HCT116 (cell line): Measurements from ENCODE around the gene PDE6H. TPM values are rescaled to one million over a fixed set of nuclear protein-coding genes. Genes with fewer than 3 reads are reported as not detected.

ENCODE experiments used
- ATAC-seq: fragments of 200-7000 bp; cut with Tn5 transposase; 2 replicates; pipeline ENCODE4 v1.9.1; 2020; ENCODE audit warnings: mild to moderate bottlenecking, moderate library complexity
- BruUV-seq: library from RNA; stranded (reverse); fragments of 400-500 nt; replicated peaks from 2 replicates; lab custom pipeline; 2021; lab: Mats Ljungman, UMichigan
- CTCF ChIA-PET: fragments of 300-600 bp; sonication (Branson Sonifier 250); formaldehyde crosslinking; loops from one replicate; lab custom pipeline; 2021; ENCODE audit warnings: antibody characterized with exemption; lab: Charles Lee
- POLR2A ChIA-PET: fragments of 300-600, 350-600 bp; sonication (Branson Sonifier 250); formaldehyde crosslinking; loops from one replicate; lab custom pipeline; 2021; ENCODE audit warnings: antibody characterized with exemption; lab: Charles Lee
- RAD21 ChIA-PET, 2 experiments: fragments of 300-600 bp; sonication (Branson Sonifier 250); formaldehyde crosslinking; loops; one replicate each; lab custom pipeline; 2023; ENCODE audit warnings: low total read pairs in 2 of 2; ENCODE audit not compliant: uncharacterized antibody in 2 of 2, unreplicated experiment in 2 of 2, low non-redundant PET in 1 of 2; lab: Charles Lee
- DNase-seq: peaks from one replicate; pipeline ENCODE4 v3.0.0-alpha.2; 2010; ENCODE audit warnings: low read depth, low spot score
- H2AFZ ChIP-seq: fragments of 200-600 bp; shearing (Covaris generic), sonication (generic); 2 replicates; pipeline ENCODE4 v1.6.1; 2017; ENCODE audit warnings: low read depth, mixed run types, mixed read lengths, antibody characterized with exemption, low read length; ENCODE audit not compliant: poor library complexity, severe bottlenecking
- H3K27ac ChIP-seq: 2 replicates; pipeline ENCODE4 v1.5.1; 2012; ENCODE audit warnings: low read depth, low read length
- H3K27me3 ChIP-seq: fragments of 200-600 bp; sonication (generic); 2 replicates; pipeline ENCODE4 v1.6.1; 2016; ENCODE audit warnings: mixed run types, low read length, mixed read lengths; ENCODE audit not compliant: insufficient read depth
- H3K36me3 ChIP-seq, 2 experiments: fragments of 200-500 bp in 1 of 2; fragments of 200-600 bp in 1 of 2; sonication (Bioruptor generic) in 1 of 2; sonication (generic) in 1 of 2; 2 replicates each; pipeline versions ENCODE4 v1.5.1 to v1.6.1; 2014 to 2016; ENCODE audit warnings: low read length in 2 of 2, inconsistent platforms in 1 of 2, mixed read lengths in 1 of 2, mixed run types in 1 of 2; ENCODE audit not compliant: insufficient read depth in 2 of 2, control insufficient read depth in 1 of 2
- H3K4me1 ChIP-seq, 2 experiments: fragments of 200-600 bp in 1 of 2; sonication (generic) in 1 of 2; 2 replicates each; pipeline versions ENCODE4 v1.5.1 to v1.6.1; 2012 to 2017; ENCODE audit warnings: low read length in 2 of 2, inconsistent platforms in 1 of 2, mild to moderate bottlenecking in 1 of 2, mixed read lengths in 1 of 2, mixed run types in 1 of 2, moderate library complexity in 1 of 2; ENCODE audit not compliant: insufficient read depth in 2 of 2, control insufficient read depth in 1 of 2
- H3K4me2 ChIP-seq: fragments of 200-600 bp; sonication (generic); 2 replicates; pipeline ENCODE4 v1.6.1; 2017; ENCODE audit warnings: mixed run types, low read length, mixed read lengths
- H3K4me3 ChIP-seq, 2 experiments: fragments of 200-600 bp in 1 of 2; sonication (generic) in 1 of 2; replicated peaks in 1 of 2; 2 replicates each; pipeline ENCODE4 v1.5.1; 2011 to 2016; ENCODE audit warnings: low read length in 2 of 2, control low read depth in 1 of 2, low read depth in 1 of 2, mild to moderate bottlenecking in 1 of 2, mixed read lengths in 1 of 2, mixed run types in 1 of 2
- H3K79me2 ChIP-seq: fragments of 200-600 bp; sonication (generic); 2 replicates; pipeline ENCODE4 v1.6.1; 2017; ENCODE audit warnings: mild to moderate bottlenecking, mixed run types, low read length, moderate library complexity, mixed read lengths; ENCODE audit not compliant: insufficient read depth
- H3K9ac ChIP-seq: fragments of 200-600 bp; sonication (generic); 2 replicates; pipeline ENCODE4 v1.6.1; 2016; ENCODE audit warnings: low read length, mixed read lengths
- H3K9me2 ChIP-seq: fragments of 200-600 bp; sonication (generic), shearing (Covaris generic); 2 replicates; pipeline ENCODE4 v1.6.1; 2017; ENCODE audit warnings: mixed run types, mild to moderate bottlenecking, moderate library complexity; ENCODE audit not compliant: insufficient read depth
- H3K9me3 ChIP-seq, 2 experiments: fragments of 200-500 bp in 1 of 2; fragments of 200-600 bp in 1 of 2; sonication (Bioruptor generic) in 1 of 2; sonication (generic) in 1 of 2; 2 replicates each; pipeline ENCODE4 v1.6.1; 2014 to 2017; ENCODE audit warnings: low read length in 2 of 2, mixed read lengths in 2 of 2, inconsistent platforms in 1 of 2, low read depth in 1 of 2, mild to moderate bottlenecking in 1 of 2, mixed run types in 1 of 2, moderate library complexity in 1 of 2; ENCODE audit not compliant: control insufficient read depth in 1 of 2, insufficient read depth in 1 of 2
- H4K20me1 ChIP-seq: fragments of 200-600 bp; sonication (generic), shearing (Covaris generic); 2 replicates; pipeline ENCODE4 v1.6.1; 2017; ENCODE audit warnings: mixed run types, mild to moderate bottlenecking, moderate library complexity; ENCODE audit not compliant: insufficient read depth
- CBX3 ChIP-seq: IDR thresholded peaks from 2 replicates; pipeline ENCODE4 v1.6.1; 2012; ENCODE audit warnings: low read depth
- CEBPB ChIP-seq: IDR thresholded peaks from 2 replicates; pipeline ENCODE4 v1.6.1; 2012; ENCODE audit warnings: low read depth
- EGR1 ChIP-seq: IDR thresholded peaks from 2 replicates; pipeline ENCODE4 v1.6.1; 2012; ENCODE audit warnings: low read depth
- ELF1 ChIP-seq: IDR thresholded peaks from 2 replicates; pipeline ENCODE4 v1.6.1; 2012; ENCODE audit warnings: low read depth, borderline replicate concordance
- EZH2phosphoT487 ChIP-seq: fragments of 200-600 bp; IDR thresholded peaks from 2 replicates; pipeline ENCODE4 v1.6.1; 2018; ENCODE audit warnings: antibody characterized with exemption, borderline replicate concordance
- JUND ChIP-seq: IDR thresholded peaks from 2 replicates; pipeline ENCODE4 v1.6.1; 2012
- MAX ChIP-seq: IDR thresholded peaks from 2 replicates; pipeline ENCODE4 v1.6.1; 2012
- RAD21 ChIP-seq: IDR thresholded peaks from 2 replicates; pipeline ENCODE4 v1.6.1; 2012; ENCODE audit warnings: low read depth, mild to moderate bottlenecking
- REST ChIP-seq: IDR thresholded peaks from 2 replicates; pipeline ENCODE4 v1.6.1; 2012; ENCODE audit warnings: low read depth
- SIN3A ChIP-seq: IDR thresholded peaks from 2 replicates; pipeline ENCODE4 v1.6.1; 2012; ENCODE audit warnings: low read depth
- SP1 ChIP-seq: IDR thresholded peaks from 2 replicates; pipeline ENCODE4 v1.6.1; 2012; ENCODE audit warnings: low read depth
- SRF ChIP-seq: IDR thresholded peaks from 2 replicates; pipeline ENCODE4 v1.6.1; 2012; ENCODE audit warnings: low read depth
- YY1 ChIP-seq: IDR thresholded peaks from 2 replicates; pipeline ENCODE4 v1.6.1; 2011; ENCODE audit warnings: low read length, low read depth, moderate library complexity, mild to moderate bottlenecking; ENCODE audit not compliant: insufficient replicate concordance; ENCODE audit errors: extremely low read depth
- intact Hi-C: fragments of 100-400 bp; cut with micrococcal nuclease; formaldehyde crosslinking; loops from 2 replicates; pipeline ENCODE4 v1.10.0; 2022
- total RNA-seq: library from RNA; stranded (reverse); gene quantifications from one replicate; pipeline ENCODE4 v1.2.1, GENCODE V29; 2021; ENCODE audit not compliant: unreplicated experiment

Gene PDE6H
- total RNA-seq, 1 experiment from 2014 or later: not detected

GRCh38 chr12:14928931-14929330 is 43.9 kb upstream of the PDE6H start:
- H3K4me1 ChIP-seq: peaks cover 16 to 28% of the 10 kb centered on the region in 2 experiments; a peak in 3 of 4 replicates
- POLR2A ChIA-PET: no interaction called here
- intact Hi-C loops: no loop called here
- no peak overlapping the region for H3K27ac ChIP-seq
- no peak for TF ChIP-seq REST
- no peak for TF ChIP-seq SRF
- no peak for TF ChIP-seq EGR1
- no peak for TF ChIP-seq CEBPB
- TF ChIP-seq RAD21: 0 out of 2 replicates have a peak, but pooled peaks have one; percentile 1
- TF ChIP-seq SIN3A: no peak
- TF ChIP-seq MAX: peak; percentile 29; the same call in 1 of the 2 replicates
- TF ChIP-seq EZH2phosphoT487: no peak
- TF ChIP-seq JUND: peak; percentile 51; the same call in 1 of the 2 replicates
- TF ChIP-seq SP1: peak; percentile 82; the same call in 1 of the 2 replicates
- peak; percentile 69; the same call in 1 of the 2 replicates for TF ChIP-seq CBX3
- TF ChIP-seq YY1: no peak
- no peak for TF ChIP-seq ELF1
- H3K4me2 ChIP-seq: peak overlapping the region; percentile 53
- no peaks in the 10 kb centered on the region; the same call in 1 of the 2 replicates for H3K9me2 ChIP-seq
- H3K27me3 ChIP-seq: no peaks in the 10 kb centered on the region
- no peaks in the 10 kb centered on the region for H3K36me3 ChIP-seq
- peak overlapping the region; percentile 72 for H2AFZ ChIP-seq
- no peak overlapping the region for H3K9ac ChIP-seq
- ATAC-seq (peak; percentile 53), DNase-seq (peak; percentile 28)
- H3K4me3 ChIP-seq: peak overlapping the region in 1 of 2 experiments; percentile 15; a peak in 1 of 4 replicates
- H4K20me1 ChIP-seq: no peaks in the 10 kb centered on the region
- no peaks in the 10 kb centered on the region for H3K9me3 ChIP-seq
- CTCF ChIA-PET: no interaction called here
- H3K79me2 ChIP-seq: no peaks in the 10 kb centered on the region
- BruUV-seq: no TSS peak
- RAD21 ChIA-PET: no interaction called here
